RWPE2 (cell line): ENCODE measurements around the gene ERCC5.
A peak's percentile ranks its signal among the peaks of the same experiment; 100 is the strongest.

Experiments
- ATAC-seq: fragments of 200-7000 bp; cut with Tn5 transposase; 3 replicates; pipeline ENCODE4 v1.9.1; 2021; ENCODE audit warnings: low read depth
- DNase-seq: peaks from one replicate; pipeline ENCODE4 v3.0.0-alpha.2; 2020; ENCODE audit warnings: low spot score
- H3K27ac ChIP-seq: fragments of 450-650 bp; 2 replicates; pipeline ENCODE4 v1.5.1; 2017; ENCODE audit warnings: mild to moderate bottlenecking; ENCODE audit not compliant: poor library complexity, severe bottlenecking
- H3K27me3 ChIP-seq: fragments of 250-450 bp; sonication (Bioruptor Pico); 2 replicates; pipeline ENCODE4 v1.5.1; 2021; ENCODE audit warnings: mild to moderate bottlenecking, moderate library complexity; ENCODE audit not compliant: insufficient read depth, poor library complexity, severe bottlenecking
- H3K36me3 ChIP-seq: fragments of 250-450 bp; sonication (Bioruptor Pico); 2 replicates; pipeline ENCODE4 v1.5.1; 2020; ENCODE audit warnings: low read depth, mild to moderate bottlenecking, moderate library complexity
- H3K4me1 ChIP-seq: fragments of 250-450 bp; sonication (Bioruptor Pico); 2 replicates; pipeline ENCODE4 v1.5.1; 2021; ENCODE audit warnings: mild to moderate bottlenecking, moderate library complexity; ENCODE audit not compliant: insufficient read depth, poor library complexity, severe bottlenecking
- H3K4me3 ChIP-seq: fragments of 250-450 bp; sonication (Bioruptor Pico); 2 replicates; pipeline ENCODE4 v1.5.1; 2021; ENCODE audit warnings: mild to moderate bottlenecking, moderate library complexity; ENCODE audit not compliant: severe bottlenecking
- H3K9me3 ChIP-seq: fragments of 250-450 bp; sonication (Bioruptor Pico); 2 replicates; pipeline ENCODE4 v1.5.1; 2021; ENCODE audit warnings: mild to moderate bottlenecking, moderate library complexity; ENCODE audit not compliant: severe bottlenecking
- TF ChIP-seq, protein P1 (sequence below): fragments of 450-650 bp; IDR thresholded peaks from one replicate; pipeline ENCODE4 v1.5.1; 2017; ENCODE audit warnings: mild to moderate bottlenecking, moderate library complexity; ENCODE audit not compliant: poor library complexity, severe bottlenecking

The ERCC5 gene

DNA sequence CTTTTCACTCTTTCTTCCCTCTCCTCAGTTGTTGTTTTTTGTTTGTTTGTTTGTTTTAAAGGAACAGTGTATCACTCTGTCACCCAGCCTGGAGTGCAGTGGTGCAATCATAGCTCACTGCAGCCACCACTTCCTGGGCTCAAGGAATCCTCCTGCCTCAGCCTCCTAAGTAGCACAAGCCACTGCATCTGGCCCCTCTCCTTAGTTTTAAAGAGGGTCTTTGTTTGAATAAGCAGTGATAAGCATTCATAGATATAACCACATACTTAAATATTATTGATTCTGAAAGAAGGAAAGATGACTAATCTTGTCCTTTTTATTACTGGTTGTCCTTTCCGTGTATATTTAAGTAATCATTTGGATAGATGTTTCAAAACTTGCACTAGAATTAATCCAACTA lies 26.7 kb downstream of the ERCC5 start:
- TF ChIP-seq, protein P1, sequence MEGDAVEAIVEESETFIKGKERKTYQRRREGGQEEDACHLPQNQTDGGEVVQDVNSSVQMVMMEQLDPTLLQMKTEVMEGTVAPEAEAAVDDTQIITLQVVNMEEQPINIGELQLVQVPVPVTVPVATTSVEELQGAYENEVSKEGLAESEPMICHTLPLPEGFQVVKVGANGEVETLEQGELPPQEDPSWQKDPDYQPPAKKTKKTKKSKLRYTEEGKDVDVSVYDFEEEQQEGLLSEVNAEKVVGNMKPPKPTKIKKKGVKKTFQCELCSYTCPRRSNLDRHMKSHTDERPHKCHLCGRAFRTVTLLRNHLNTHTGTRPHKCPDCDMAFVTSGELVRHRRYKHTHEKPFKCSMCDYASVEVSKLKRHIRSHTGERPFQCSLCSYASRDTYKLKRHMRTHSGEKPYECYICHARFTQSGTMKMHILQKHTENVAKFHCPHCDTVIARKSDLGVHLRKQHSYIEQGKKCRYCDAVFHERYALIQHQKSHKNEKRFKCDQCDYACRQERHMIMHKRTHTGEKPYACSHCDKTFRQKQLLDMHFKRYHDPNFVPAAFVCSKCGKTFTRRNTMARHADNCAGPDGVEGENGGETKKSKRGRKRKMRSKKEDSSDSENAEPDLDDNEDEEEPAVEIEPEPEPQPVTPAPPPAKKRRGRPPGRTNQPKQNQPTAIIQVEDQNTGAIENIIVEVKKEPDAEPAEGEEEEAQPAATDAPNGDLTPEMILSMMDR, result no peak
- ATAC-seq (no peak), DNase-seq (no peak)
- H3K4me3 ChIP-seq, result no peak overlapping the region
- peaks cover 88% of the 10 kb centered on the region for H3K36me3 ChIP-seq
- no peaks in the 10 kb centered on the region for H3K27me3 ChIP-seq
- H3K9me3 ChIP-seq, result no peaks in the 10 kb centered on the region
- H3K27ac ChIP-seq, result peak overlapping the region; percentile 8
- H3K4me1 ChIP-seq, result peaks cover 23% of the 10 kb centered on the region

DNA sequence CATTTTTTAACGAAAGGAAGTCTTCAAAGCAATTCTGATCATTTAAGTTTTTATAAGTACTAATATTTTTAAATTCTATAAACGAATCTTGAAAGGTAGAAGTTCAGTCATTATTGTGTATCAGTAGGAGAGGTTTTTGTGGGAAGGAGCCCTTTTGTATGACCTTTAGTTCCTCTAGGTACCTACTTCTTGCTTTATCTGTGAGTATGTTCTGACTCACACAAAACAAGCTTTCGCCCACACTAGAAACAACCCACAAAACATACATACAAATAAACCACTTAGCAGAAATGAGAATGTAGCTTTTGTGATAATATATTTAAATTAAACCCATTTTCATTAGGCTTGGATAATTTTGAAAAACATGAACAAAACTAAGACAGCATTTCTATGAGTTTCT lies 27.8 kb downstream of the ERCC5 start:
- peaks cover 23% of the 10 kb centered on the region for H3K4me1 ChIP-seq
- H3K27ac ChIP-seq, result no peak overlapping the region
- H3K4me3 ChIP-seq, result no peak overlapping the region
- peak; percentile 72 for ATAC-seq
- TF ChIP-seq, protein P1, result no peak
- DNase-seq, result no peak
- no peaks in the 10 kb centered on the region for H3K9me3 ChIP-seq
- H3K36me3 ChIP-seq, result peaks cover 77% of the 10 kb centered on the region
- H3K27me3 ChIP-seq, result no peaks in the 10 kb centered on the region

DNA sequence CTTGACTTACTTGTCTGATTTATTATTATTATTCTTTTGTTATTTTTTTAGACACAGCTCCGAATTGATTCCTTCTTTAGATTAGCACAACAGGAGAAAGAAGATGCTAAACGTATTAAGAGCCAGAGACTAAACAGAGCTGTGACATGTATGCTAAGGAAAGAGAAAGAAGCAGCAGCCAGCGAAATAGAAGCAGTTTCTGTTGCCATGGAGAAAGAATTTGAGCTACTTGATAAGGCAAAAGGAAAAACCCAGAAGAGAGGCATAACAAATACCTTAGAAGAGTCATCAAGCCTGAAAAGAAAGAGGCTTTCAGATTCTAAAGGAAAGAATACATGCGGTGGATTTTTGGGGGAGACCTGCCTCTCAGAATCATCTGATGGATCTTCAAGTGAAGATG lies 29.4 kb downstream of the ERCC5 start:
- Histone ChIP-seq H3K9me3 (no peaks in the 10 kb centered on the region), H3K4me1 (peaks cover 23% of the 10 kb centered on the region), H3K27ac (no peak overlapping the region), H3K4me3 (no peak overlapping the region), H3K27me3 (no peaks in the 10 kb centered on the region), H3K36me3 (peaks cover 66% of the 10 kb centered on the region)
- TF ChIP-seq, protein P1, result no peak
- no peak for ATAC-seq
- no peak for DNase-seq

DNA sequence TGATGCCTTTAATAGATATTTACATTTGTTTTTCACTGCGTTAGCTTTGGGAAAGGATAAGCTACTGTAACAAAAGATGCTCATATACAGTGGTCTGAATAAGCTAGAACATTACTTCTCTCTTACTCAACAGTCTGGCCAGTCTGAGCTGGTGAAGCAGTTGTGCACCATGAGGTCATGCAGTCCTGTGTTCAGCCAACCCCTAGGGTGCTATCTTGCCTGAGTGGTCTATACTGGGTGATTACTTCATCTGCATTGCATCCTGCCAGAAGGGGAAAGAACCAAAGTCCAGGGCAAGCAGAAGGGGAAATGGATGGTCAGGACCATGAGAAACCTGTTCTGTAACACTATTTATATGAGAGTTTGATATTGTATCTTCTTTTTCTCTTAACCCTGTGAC lies 31.5 kb downstream of the ERCC5 start:
- TF ChIP-seq, protein P1, result no peak
- H3K4me1 ChIP-seq, result peaks cover 18% of the 10 kb centered on the region
- H3K36me3 ChIP-seq, result peaks cover 52% of the 10 kb centered on the region
- no peak overlapping the region for H3K27ac ChIP-seq
- no peaks in the 10 kb centered on the region for H3K27me3 ChIP-seq
- DNase-seq (no peak), ATAC-seq (no peak)
- no peak overlapping the region for H3K4me3 ChIP-seq
- no peaks in the 10 kb centered on the region for H3K9me3 ChIP-seq

DNA sequence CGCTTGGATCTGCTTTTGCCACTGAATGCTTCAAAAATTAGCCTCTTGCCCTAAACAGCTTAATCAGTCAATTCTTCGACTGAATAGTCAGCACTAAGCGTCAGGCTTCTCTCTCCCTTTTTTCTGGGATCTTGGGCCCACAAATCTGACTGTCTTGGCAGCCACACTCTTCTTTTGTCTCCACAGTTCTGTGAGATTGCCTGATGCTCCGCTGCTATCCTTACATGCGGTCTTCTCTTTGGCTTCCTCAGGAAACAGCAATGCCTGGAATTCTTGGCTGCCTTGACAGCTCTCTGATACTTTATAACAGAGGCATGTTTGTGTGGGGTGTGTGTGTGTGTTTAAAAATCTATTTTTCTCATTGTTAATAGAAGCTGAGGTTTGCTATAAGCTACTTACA lies 32.6 kb downstream of the ERCC5 start:
- peaks cover 7% of the 10 kb centered on the region for H3K4me1 ChIP-seq
- DNase-seq, result no peak
- ATAC-seq, result no peak
- no peaks in the 10 kb centered on the region for H3K27me3 ChIP-seq
- TF ChIP-seq, protein P1, result no peak
- no peak overlapping the region for H3K4me3 ChIP-seq
- no peak overlapping the region for H3K27ac ChIP-seq
- peaks cover 40% of the 10 kb centered on the region for H3K36me3 ChIP-seq
- no peaks in the 10 kb centered on the region for H3K9me3 ChIP-seq
